ENCODE measurements around the gene SEMA4C.
"Not testable (repeated sequence)": the region's sequence is repeated elsewhere in the genome, so short reads cannot be mapped to it uniquely, and the experiment has no call there.

SEMA4C gene

DNA sequence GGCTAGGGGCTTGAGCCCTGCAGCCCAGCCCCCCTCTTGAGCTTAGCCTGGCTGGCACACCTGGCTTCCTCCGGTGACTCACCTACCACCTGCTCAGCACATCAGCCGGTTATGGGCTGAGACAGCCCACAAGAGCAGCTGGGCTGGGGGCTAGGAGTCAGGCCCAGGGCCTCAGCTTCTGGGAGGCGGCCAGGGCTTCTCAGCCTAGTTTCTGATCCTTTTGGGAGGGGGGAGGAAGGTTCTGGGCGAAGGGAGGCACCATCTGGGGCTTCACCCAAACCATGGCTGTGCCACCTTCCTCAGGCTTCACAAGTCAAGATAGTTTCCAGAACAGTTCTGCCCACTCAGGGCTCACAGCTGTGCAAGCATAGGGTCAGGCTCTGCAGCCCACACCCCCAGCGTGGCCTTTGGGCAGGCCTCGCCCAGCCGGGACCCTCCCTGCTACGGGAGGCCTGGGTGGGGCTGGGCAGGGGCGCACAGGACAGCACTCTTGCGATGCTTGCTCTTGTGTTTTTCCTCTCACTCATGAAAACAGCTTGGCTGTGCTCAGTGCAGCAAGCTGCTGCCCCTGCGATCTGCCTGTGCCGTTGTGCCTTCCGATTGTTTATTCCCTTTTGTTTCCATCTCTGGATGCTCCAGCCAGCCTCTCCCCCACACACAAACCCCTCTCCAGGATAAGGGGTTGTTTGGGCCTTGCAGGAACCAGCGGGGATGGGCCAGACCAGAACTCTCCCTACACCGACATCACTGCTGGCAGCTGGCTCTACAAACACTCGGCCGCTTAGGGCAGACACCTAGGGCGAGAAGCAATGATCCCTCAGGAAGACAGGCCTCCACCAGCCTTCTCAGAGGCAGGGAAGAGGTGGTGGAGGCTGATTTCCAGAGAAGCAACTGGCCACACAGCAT lies 26.1 kb upstream of the SEMA4C start:
- DNase-seq: no peak

DNA sequence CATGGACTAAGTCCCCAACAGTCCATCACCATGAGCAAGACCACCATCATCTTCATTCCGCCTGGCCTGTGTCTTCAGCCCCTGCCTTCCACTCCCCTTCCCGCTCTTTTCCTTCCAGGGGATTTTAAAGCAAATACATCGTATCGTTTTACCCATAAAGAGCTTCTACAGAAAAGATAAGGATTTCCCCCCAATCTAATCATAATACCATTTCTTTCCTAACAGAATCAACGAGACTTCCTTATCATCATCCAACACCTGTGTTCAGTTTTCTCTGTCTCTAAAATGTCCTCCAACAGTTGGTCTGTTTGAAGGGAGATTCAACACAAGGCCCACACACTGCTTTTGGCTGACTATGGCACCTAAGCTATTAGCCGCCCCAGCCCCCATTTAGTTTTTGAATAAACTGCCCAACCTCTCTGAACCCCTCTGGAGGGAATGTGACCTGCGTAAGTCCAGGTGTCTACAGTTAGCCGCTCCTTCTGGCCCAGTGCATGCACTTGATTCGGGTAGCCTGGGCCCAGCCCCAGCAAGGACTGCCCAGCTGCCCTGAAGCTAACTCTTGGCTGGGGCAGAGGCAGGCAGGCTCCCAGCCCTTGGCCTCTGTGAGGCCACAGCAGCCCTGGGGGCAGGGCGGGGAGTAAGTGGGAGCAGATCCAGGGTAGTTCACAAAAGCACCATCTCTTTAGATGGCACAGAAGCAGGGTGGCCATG lies 25.3 kb upstream of the SEMA4C start:
- DNase-seq: no peak

DNA sequence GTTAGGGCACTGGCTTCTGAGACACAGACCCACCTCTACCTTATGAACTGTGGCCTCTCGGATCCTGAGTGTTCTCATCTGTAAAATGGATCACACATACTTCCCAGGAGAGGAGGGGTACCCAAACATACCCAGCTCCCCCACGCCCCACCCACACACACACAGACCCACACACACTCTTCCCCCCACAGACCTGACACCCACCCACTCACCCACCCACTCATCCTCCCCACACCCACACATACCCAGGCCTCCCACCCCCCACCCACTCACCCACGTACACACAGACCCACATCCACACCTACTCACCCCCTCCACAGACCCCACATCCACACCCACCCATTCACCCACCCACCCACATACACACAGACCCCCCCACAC lies 24.3 kb upstream of the SEMA4C start:
- no peak for DNase-seq

DNA sequence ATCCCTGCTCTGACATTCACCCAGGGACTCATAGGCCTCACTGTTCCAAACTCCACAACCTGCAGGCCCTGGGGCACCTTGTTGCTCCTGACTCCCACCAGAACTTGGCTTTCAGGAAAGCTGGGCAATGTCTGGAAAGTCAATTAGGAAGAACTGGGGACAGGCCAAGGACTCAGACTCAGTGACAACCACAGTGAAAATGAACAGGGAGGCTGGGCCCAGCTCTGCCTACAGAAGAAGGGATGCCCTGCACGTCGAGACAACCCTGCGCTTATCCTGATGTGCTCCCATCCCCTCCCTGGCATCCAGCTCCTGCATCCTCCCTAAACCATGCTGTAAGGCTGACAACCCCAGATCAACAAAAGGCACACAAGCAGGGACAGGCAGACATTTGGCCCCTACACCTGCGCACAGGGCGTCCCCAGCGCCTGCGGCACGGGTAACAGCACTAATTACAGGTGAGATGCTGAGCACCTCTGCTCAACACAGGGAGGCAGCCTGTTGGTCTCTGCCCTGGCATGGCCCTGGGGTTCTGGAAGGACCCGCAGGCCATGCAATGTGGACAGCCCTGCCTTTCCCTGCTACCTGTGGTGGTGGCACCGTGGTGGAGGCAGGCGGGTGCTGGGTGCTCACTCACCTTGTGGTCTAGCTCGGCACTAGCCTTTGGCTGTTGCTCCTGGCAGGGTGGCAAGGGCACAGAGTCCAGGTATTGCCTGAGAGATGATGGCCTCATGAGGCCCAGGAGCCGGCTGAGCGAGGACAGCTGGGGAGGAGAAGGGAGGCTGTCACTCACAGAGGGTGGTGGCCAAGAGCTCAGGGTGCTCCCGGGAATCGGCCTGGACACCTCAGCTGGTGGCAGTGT lies 23.6 kb upstream of the SEMA4C start:
- DNase-seq: no peak

DNA sequence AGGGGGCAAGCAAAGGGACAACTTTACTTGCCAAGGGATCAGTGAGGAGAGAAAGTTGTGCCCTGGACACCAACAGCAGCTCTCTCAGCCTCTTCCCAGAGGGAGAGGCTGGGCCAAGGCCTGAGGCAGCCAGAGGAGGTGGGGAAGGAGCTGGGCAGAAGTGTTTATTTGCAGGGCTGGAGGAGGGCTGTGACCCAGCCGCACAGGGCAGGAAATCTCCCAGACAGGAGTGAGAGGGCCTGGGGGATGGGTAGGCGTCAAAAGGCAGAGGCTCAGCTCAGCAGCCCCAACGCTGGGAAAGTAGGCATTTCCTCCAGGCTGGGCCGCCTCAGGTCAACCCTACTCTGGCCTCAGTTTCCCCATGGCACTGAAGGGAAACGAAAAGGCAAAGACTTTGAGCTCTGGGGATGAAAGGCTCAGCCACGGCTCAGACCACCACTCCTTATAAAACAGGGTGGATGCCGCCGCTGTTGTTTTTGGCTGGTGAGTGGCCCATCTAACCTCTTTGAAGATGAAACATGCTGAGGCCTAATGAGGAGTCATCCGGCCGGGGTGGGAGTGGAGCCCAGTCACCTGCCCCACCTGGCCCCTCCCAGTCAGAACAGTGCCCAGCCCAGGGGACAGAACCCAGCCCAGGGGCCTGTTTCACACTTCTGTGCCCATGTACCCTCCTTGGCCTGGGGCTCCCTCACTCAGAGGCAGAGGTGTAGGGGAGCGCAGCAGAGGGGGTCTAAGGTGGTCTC lies 21.9 kb upstream of the SEMA4C start:
- DNase-seq: no peak

DNA sequence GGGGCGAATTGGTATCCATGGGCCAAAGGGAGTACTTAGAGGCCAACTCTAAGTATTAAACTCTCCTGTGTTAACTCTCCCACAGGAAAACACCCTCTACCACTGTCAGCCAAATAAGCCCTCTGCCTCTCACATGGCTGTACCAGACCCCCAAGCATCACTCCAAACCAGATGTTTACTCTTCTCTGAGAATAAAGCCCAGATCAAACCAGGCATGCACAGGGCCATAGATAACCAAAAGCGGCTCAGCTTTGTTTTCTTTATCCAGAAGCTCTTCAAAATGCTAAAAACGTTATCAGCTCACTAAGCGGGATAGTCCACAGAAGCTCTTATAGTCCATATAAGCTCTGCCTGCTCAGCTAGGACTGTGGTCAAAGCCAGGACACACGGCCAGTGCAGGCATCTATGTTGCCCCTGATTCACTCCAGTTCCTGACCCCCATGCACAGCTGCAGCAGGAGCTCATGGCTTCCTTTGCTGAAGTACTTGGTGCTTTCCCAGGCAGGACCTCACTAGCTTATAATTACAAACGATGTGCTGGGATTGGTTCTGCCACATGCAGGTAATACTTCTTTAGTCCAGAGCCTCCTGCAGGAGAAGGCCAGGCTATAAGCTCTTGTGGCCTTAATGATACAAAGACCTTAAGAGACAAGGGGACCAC lies 21.0 kb upstream of the SEMA4C start:
- DNase-seq: no peak

DNA sequence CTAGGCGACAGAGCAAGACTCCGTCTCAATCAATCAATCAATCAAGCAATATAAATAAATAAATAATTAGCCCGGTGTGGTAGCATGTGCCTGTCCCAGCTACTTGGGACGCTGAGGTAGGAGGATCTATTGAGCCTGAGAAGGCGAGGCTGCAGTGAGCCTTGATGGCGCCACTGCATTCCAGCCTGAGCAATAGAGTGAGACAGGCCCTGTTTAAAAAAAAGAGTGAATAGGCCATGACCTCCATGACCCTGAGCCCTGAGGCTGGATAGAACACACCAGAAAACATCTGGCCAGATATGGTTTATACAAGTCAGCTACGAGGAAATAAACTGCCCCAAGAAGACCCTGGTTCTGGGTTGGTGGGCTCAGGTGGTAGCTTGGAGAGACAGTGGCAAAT lies 20.4 kb upstream of the SEMA4C start:
- no peak for DNase-seq

DNA sequence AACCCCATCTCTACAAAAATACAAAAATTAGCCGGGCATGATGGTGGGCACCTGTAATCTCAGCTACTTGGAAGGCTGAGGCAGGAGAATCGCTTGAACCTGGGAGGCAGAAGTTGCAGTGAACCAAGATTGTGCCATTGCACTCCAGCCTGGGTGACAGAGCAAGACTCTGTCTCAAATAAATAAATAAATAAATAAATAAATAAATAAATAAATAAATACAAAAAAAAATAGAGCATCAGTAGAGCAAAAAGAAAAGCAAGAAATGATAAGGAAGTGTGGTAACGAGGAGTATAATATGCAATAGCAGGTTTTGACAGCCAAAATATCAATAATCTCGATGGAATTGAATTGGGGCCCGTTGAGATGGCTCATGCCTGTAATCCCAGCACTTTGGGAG lies 19.6 kb upstream of the SEMA4C start:
- not testable (repeated sequence) for DNase-seq

DNA sequence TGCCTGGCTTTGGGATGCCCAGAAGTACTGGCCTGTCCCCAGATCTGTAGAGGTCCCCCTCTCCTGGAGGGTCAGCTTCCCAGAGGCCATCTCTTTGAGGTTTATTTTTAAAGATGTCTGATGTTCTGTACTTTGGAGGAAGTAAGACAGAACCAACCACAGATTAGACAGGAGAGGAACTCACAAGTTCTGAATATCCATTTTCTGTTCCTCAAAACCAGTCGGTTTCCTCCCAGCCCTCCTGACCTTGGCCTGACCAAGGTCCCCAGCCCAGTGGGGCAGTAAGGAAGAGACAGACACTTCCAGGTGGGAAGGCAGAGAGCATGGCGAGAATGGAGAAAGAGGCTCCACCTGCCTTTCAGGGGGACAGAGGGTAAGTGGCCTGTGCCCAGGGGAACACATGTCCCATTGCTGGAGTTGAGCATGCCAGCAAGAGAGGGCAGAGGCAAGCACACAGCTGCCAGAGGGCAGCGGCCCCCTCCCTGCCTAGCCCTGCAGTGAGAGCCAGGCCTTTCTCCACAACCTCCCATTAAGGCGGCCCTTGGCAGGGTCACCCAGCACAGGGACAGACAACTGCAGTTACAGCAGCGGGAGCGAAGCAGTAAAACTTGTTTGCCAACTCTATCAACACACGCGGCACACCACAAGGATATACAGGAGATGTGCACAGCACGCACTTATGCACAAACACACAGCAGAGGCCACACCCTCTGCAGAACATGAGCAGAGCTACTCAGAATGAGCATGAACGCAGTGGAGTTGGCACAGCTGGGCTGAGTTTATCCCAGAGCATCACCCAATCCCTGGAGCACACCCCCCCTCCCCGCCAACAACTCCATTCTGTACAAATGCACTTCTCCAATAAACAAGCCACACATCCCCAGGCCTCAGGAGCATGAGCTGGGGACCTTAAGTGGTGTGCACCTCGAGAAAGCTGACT lies 18.5 kb upstream of the SEMA4C start:
- no peak for DNase-seq

DNA sequence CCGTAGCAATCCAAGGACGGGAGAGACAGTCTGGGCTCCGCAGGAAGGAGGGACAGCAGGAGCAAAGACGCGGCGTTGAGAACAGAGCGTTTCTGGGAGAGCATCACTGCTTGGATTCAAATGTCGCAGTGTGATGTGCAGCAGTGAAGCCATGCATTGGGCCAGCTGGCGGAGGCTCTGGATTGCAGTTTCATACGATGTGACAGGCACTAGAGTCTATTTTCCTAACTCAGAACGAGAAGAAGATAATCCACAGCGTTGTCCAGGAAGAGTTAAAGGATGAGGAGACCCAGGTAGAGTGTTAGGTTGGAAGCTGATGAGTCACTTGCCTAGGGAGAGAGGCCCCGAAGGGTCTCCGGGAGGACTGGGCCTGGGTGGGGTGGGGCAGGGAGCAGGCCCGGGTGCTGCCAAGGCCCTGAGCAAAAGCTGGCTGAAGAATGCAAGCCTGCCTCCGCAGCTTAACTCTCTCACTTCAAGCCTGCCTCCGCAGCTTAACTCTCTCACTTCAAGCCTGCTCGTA lies 17.7 kb upstream of the SEMA4C start:
- no peak for DNase-seq

DNA sequence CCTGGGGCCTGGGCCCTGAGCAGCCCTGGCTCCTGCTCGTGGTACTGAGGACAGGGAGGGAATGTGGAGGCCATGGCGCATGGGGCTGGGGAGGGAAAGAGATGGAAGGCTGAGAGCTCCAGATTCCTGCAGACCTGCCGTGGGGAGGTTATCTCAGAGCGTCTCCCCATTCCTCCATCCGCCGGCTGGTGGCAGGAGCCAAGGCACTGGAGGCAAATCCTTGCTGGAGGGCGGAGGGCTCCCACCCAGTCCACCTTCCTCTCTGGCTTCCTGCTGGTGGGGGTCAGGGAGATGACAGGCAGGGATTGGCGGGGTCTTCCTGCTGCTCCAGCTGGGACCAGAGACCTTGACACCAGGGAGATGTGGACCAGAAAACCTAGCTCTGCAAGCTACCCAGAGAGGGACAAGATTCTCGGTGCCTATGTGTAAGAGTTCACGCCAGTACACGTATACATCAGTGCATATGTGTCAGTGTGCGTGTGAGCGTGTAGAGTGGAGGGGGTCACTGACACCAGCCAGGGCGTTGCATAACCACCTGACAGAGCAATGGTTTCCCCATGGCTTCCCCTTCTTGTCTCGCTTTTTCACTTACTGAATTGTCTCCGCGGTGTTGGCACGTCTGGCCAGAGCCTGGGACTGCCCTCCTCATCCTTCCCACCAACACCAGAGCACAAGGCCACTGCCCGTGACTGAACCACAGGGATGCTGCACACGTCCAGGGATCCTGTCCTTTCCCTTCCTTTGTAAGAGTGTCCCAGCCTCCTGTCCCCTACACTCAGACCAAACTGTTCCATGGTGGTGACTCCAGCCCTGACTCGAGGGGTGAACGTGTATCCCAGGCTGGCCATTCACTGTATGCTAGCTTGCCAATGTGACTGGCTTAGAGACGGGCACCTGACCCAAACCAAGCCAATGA lies 15.8 kb upstream of the SEMA4C start:
- DNase-seq: no peak

DNA sequence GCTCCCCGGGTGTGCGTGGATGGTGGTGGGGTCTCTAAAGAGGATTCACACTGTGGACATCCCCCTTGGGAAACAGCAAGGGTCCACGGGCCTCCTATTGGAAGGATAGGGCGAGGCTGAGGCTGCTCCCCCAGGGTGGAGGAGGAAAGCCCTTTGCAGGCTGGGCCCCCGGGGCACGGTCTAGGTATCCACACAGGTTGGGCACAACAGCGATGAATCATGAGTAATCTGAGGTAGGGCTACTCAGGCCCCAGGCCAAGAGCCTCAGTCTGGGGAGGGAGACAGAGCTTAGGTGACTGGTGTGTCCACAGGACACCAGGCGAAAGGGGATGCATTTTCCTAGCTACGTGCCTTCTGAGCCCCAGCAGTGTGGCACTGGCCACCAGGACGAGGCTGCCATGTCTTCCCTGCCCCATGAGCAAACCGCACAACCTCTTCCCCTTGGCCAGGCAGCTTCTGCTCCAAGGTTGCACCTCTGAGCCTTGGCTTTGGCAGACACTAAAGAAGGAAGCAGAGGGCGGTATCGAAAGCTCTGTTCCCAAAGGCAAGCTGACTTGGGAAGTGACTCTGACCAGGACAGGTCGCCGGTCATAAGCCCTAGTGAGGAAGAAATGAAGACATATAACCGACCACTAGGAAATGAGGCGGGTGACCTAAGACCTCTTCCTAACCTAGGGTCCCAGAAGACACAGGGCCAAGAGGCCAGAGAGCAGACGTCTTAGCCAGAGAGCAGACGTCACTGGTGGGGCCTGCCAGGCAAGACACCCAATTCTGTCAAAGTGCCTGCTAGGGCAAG lies 14.6 kb upstream of the SEMA4C start:
- no peak for DNase-seq

DNA sequence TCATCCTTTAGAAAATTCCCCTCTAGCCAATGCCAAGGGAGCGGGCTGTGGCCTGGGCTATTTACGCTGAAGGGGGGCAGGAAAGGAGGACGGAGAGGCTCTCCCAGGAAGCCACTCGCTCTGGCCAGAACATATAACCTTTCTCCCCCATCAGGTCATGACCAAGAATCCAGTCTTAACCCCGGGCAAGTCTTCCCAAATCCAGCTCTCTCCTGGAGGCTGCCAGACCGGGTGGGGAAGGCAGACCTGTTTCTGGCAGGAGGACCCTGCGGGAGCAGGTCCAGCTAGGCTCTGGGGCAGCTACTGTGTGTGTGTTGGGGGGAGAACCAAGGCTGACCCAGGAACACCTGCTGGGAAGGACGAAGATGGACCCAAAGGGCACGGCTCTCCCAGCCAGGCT lies 13.4 kb upstream of the SEMA4C start:
- no peak for DNase-seq

DNA sequence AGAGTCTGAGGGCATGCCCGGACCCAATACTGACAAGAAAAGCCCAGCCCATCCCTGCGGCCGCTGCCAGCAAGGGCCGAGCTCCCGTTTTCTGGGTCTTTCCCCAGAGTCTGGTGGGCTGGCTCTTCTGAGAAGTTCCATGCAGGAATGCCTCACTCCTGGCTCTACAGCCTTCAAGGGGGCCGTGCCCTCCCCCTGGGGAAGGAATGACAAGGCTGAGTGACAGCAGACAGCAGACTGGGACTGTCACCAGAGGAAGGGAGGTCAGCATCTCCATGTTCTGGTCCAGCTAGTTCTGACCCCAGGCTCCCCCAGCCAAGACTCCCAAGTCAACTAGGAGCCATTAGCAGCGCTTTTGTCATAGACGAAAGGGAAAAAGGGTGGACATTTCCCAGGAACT lies 13.0 kb upstream of the SEMA4C start:
- DNase-seq: no peak

DNA sequence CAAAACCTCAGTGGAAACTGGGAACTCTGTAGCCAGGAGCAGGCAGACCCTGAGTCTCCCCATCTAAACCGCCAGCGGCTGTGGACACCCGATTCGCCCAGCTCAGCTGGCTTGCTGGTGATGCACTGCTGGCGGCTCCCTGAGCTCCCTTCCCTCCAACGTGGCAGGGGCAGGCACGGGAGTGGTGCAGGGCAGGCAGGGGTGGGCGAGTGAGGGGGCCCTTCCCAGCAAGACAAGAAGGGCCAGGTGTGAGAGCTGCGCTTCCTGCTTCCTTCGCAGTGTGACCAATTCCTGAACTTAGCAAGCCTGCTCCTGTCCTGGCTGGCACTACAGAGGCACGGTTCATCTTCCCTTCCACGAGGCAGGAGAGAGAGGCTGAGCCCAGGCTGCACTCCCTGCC lies 12.3 kb upstream of the SEMA4C start:
- no peak for DNase-seq

DNA sequence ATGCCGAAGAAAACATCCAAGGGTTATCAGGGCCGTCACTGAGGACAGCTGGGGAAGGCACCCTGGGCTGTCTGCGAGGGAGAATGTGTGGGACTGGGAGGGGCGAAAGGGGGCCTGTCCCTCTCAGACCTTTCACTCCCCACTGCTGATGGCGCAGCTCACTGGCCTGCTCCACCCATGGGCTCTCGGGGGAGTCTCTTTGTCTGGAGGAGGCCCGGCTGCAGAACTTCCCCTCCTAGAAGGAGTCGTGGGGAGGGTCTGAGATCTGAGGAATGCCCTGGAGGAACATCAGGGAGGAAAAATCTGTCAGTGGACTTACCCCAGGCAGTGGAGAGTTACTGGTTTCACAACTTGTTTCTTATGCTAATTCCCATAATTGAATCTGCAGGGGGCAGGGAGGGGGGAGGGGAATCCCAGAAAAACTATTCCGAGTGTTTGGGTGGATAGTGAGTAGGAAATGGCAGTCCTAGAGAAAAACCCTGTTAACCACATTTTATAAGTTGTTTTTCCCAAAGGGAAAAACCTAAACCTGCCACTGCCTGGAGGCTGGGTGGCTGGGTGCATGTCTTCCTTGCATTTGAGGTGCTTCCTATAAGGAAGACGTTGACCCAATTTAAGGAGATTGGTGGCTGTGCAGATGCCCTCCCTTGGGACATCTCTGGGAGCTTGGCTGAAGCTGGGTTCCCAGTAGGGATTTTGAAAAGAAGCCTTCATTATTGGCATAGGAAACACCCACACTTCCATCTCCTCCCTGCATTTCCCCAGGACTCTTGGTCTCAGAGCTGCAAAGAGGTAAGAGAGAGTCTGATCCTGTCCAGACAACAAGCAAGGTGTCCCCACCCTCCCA lies 11.7 kb upstream of the SEMA4C start:
- no peak for DNase-seq

DNA sequence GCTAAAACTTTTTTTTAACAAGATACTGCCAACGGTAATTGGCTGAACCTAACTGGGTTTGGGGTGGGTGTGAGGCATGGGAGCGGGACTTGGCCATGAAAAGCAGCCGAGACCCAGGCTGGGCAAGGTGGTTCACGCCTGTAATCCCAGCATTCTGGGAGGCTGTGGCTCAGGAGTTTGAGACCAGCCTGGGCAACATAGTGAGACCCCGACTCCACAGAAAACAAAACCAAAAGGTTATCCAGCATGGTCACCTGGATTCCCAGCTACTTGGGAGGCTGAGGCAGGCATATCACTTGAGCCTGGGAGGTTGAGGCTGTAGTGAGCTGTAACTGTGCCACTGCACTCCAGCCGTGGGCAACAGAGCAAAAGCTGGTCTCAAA lies 11.0 kb upstream of the SEMA4C start:
- no peak for DNase-seq

DNA sequence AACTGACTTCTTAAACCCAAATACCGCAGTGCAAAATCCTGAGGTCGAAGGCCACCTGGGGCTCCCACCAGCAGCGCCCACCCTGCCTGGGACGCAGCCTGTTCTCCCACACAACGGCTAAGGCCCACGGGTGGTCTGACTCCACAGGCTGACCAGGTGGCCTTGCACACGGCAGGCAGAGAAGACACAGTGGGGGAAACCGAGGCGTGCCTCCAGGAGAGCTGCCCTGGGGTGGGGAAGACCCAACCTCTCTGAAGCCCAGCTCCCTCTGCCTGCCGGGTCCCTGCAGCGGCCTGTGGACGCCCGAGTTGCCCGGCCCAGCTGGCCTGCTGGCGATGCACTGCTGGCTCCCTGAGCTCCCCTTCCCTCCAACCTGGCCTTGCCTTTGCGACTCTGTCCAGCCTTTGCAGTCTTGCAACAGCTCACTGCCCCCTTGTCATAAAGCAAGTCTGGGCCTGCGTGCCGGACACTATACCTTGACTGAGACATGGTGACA lies 9.7 kb upstream of the SEMA4C start:
- no peak for DNase-seq
